Colonic mucosa (tissue), 4 donors: ENCODE measurements around the gene SCN2B. TPM values are rescaled to one million over a fixed set of nuclear protein-coding genes. Genes with fewer than 3 reads are reported as not detected.

Experiments used
- DNase-seq: peaks from one replicate; pipeline ENCODE4 v3.0.0-alpha.2; 2020
- H3K27ac ChIP-seq: fragments of 200-600 bp; one replicate; pipeline ENCODE4 v1.8.0; 2021
- H3K27me3 ChIP-seq: fragments of 200-600 bp; one replicate; pipeline ENCODE4 v1.8.0; 2021
- H3K36me3 ChIP-seq: fragments of 200-600 bp; one replicate; pipeline ENCODE4 v1.8.0; 2021
- H3K4me1 ChIP-seq: fragments of 200-600 bp; one replicate; pipeline ENCODE4 v1.8.0; 2021; ENCODE audit warnings: mild to moderate bottlenecking
- H3K4me3 ChIP-seq: fragments of 200-600 bp; one replicate; pipeline ENCODE4 v1.8.0; 2021
- H3K9ac ChIP-seq, 2 donors: one replicate each; pipeline ENCODE4 v1.7.0; 2013; ENCODE audit warnings: control low read depth in 2 of 2, low read depth in 2 of 2, low read length in 2 of 2
- H3K9me3 ChIP-seq: fragments of 200-600 bp; one replicate; pipeline ENCODE4 v1.8.0; 2021
- CTCF ChIP-seq: fragments of 200-600 bp; IDR thresholded peaks from one replicate; pipeline ENCODE4 v1.8.0; 2022; ENCODE audit warnings: antibody characterized with exemption, mild to moderate bottlenecking
- intact Hi-C: fragments of 100-400 bp; cut with DNase I; formaldehyde crosslinking; loops from one replicate; pipeline ENCODE4 v1.14.1; 2022
- total RNA-seq, 2 donors: library from RNA; stranded (reverse); fragmentation: NEBNext Ultra II Directional in 1 of 2; extraction: Animal tissue kit (Norgen Biotek cat#: 25700) in 1 of 2; gene quantifications; one replicate each; pipeline ENCODE4 v1.2.1, GENCODE V29; 2021
- donor health status: healthy.
- donor health status: DM: no; HTN: no; CAD: no.
- donor health status: DM: no; HTN: no; CAD: no.

The SCN2B gene
- total RNA-seq, 2 donors from 2014 or later, result 0.12 to 0.45 TPM

GRCh38 chr11:118168316-118168715 lies 8.1 kb downstream of the SCN2B start:
- no peak for TF ChIP-seq CTCF
- no peaks in the 10 kb centered on the region for H3K27me3 ChIP-seq
- no peak overlapping the region for H3K9ac ChIP-seq
- no peak for DNase-seq
- no peaks in the 10 kb centered on the region for H3K36me3 ChIP-seq
- H3K4me3 ChIP-seq, result no peak overlapping the region
- H3K27ac ChIP-seq, result no peak overlapping the region
- H3K9me3 ChIP-seq, result no peaks in the 10 kb centered on the region
- H3K4me1 ChIP-seq, result no peaks in the 10 kb centered on the region
- intact Hi-C loops, result no loop called here

- Histone ChIP-seq H3K9me3 (no peaks in the 10 kb centered on the region), H3K4me1 (no peaks in the 10 kb centered on the region), H3K9ac (no peak overlapping the region), H3K27ac (no peak overlapping the region), H3K27me3 (no peaks in the 10 kb centered on the region), H3K36me3 (no peaks in the 10 kb centered on the region), H3K4me3 (no peak overlapping the region)
- DNase-seq, result no peak
- intact Hi-C loops, result no loop called here
- TF ChIP-seq CTCF, result no peak
Measured at GRCh38 chr11:118167906-118168305, 8.5 kb downstream of the SCN2B start.

- H3K4me3 ChIP-seq, result no peak overlapping the region
- DNase-seq, result no peak
- no peak overlapping the region for H3K27ac ChIP-seq
- TF ChIP-seq CTCF, result no peak
- H3K36me3 ChIP-seq, result no peaks in the 10 kb centered on the region
- no peaks in the 10 kb centered on the region for H3K27me3 ChIP-seq
- H3K9me3 ChIP-seq, result no peaks in the 10 kb centered on the region
- H3K4me1 ChIP-seq, result no peaks in the 10 kb centered on the region
- H3K9ac ChIP-seq, result no peak overlapping the region
- intact Hi-C loops, result no loop called here
Measured at GRCh38 chr11:118167253-118167652, 9.2 kb downstream of the SCN2B start.

- H3K27me3 ChIP-seq, result no peaks in the 10 kb centered on the region
Measured at GRCh38 chr11:118166641-118167040, 9.8 kb downstream of the SCN2B start.

GRCh38 chr11:118164885-118165284 lies 11.6 kb downstream of the SCN2B start:
- no peaks in the 10 kb centered on the region for H3K27me3 ChIP-seq

More at GRCh38 chr11:118166641-118167040, 9.8 kb downstream of the SCN2B start:
- Histone ChIP-seq H3K9me3 (no peaks in the 10 kb centered on the region), H3K9ac (no peak overlapping the region), H3K36me3 (no peaks in the 10 kb centered on the region), H3K27ac (no peak overlapping the region), H3K4me1 (no peaks in the 10 kb centered on the region), H3K4me3 (no peak overlapping the region)
- DNase-seq, result no peak
- TF ChIP-seq CTCF, result no peak
- intact Hi-C loops, result no loop called here

More at GRCh38 chr11:118164885-118165284, 11.6 kb downstream of the SCN2B start:
- H3K4me1 ChIP-seq, result no peaks in the 10 kb centered on the region
- intact Hi-C loops, result no loop called here
- no peak for TF ChIP-seq CTCF
- H3K36me3 ChIP-seq, result no peaks in the 10 kb centered on the region
- H3K27ac ChIP-seq, result no peak overlapping the region
- no peak for DNase-seq
- no peak overlapping the region for H3K9ac ChIP-seq
- H3K4me3 ChIP-seq, result no peak overlapping the region
- no peaks in the 10 kb centered on the region for H3K9me3 ChIP-seq
